H54 (cell line): Measurements from ENCODE around the gene ASCL5.

Experiments
- DNase-seq: peaks from one replicate; pipeline ENCODE4 v3.0.0; 2011; ENCODE audit warnings: low spot score, mixed read lengths; ENCODE audit not compliant: insufficient read length
- FAIRE-seq: peaks from 3 replicates; lab custom pipeline; 2011; peaks lifted over from hg19 to GRCh38; lab: Jason Lieb, UNC
- POLR2A ChIP-seq: IDR thresholded peaks from 2 replicates; pipeline ENCODE4 v1.6.1; 2011; ENCODE audit warnings: low read depth, mild to moderate bottlenecking, low read length

ASCL5 gene

GRCh38 chr1:201083741-201084140 is 43.2 kb downstream of the ASCL5 start:
- TF ChIP-seq POLR2A: no peak
- no peak for DNase-seq
- no peak for FAIRE-seq

GRCh38 chr1:201080135-201080534 is 46.8 kb downstream of the ASCL5 start:
- no peak for DNase-seq
- no peak for TF ChIP-seq POLR2A
- FAIRE-seq: no peak

DNA sequence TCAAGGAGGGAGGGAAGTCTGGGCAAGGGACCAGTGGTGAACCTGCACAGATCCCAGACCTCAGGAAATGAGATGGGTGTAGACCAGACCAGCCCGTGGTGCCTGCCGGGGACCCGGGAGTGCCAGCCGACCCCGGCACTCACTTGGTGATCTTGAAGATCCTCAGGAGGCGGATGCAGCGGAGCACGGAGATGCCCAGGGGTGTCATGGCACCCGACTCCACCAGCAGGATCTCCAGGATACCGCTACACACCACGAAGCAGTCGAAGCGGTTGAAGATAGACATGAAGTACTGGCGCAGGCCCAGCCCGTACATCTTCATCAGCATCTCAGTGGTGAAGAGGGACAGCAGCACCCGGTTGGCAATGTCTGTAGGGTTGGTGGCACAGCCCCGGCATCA is 49.2 kb downstream of the ASCL5 start:
- FAIRE-seq (no peak), DNase-seq (no peak)
- TF ChIP-seq POLR2A: no peak

DNA sequence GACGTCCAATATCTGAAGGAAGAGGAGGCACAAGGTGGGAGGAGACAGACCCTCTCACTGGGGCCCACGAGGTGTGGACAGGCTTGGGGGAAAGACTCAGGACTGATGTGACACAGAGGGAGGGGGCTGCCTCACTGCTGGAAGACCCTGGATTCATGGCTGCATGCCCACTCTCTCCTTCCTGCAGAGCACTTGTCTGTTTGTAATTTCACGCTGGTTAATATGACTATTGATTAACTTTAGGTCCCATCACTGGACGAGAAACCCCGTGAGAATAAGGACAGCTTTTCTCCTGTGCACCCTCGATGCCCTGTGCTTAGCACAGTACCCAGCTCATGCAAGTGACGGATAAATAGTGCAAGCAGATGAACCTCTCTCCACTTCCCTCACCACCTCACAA is 49.9 kb downstream of the ASCL5 start:
- TF ChIP-seq POLR2A: no peak
- no peak for FAIRE-seq
- DNase-seq: no peak

DNA sequence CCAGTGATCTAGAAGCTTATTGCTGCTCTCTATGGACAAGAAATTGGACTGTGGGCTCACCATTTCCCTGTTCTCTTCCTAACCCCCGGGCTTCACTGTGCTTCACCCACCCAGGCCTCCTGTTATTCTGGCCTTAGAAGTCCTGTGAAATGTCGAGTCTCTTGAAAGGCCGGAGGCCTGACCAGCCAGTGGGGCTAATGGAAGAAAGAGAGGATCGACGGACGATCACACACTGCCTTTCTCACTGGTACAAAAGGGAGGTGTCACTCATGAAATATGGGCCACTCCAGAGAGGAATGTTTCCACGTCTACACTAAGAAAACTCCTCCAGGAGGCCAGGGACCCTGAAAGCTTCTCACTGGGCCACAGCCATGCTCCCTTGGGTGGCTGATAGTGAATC is 50.9 kb downstream of the ASCL5 start:
- DNase-seq (no peak), FAIRE-seq (no peak)
- TF ChIP-seq POLR2A: no peak

DNA sequence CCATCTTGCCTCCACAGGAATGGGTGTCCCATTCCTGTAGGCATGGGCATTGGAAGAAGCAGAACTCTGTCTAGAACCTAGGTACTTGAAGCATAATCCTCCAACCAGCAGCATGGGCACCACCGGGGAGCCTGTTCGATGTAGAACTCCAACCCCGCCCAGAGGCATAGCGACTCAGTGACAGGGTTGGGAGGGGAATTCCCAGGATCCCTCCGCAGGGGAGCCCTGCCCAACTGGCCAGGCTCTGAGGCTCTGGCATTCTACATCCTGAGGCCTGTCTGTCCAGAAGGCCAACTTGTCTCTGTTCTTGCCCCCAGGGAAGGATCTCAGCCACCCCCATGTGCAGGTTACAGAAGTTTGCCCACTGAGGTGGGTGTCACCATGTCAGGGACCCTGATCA is 53.0 kb downstream of the ASCL5 start:
- no peak for TF ChIP-seq POLR2A
- FAIRE-seq (no peak), DNase-seq (no peak)

DNA sequence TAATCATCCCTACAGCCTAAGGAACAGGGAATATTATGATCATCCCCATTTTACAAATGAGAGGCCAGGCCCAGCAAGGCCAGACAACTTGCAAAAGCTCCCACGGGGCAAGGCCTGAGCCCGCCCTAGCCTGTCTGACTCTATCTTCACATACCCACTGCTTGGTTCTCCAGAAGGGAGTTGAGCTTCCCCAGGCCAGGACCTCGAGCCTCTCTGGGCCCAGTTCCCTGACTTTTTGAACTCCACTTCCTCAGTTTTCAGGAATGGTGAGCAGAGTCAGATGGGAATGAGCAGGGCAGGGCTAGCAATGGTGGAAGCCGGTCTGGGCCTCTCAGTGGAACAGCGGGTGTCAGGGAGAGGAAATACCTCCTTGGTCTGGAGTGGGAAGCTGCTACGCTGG is 54.1 kb downstream of the ASCL5 start:
- TF ChIP-seq POLR2A: no peak
- FAIRE-seq (no peak), DNase-seq (no peak)

DNA sequence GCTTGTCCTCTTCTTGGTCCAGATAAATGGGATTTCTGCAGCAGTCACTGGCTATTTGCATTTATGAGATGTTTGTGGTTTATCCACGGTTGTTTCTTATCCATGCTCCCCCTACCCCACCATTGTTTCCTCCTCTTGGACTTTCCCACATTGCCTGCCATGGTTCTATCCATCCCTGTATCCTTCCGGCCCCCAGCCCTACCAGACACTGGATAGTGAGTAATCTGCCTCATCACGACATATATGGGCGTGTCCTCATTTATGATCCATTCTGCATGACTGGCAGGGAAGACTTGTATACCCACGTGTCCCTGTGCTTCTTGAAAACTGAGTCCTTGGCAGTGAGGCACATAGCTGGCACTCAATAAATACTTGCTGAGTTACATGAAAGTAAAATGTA is 54.8 kb downstream of the ASCL5 start:
- FAIRE-seq (no peak), DNase-seq (no peak)
- TF ChIP-seq POLR2A: no peak

- DNase-seq: no peak
- no peak for TF ChIP-seq POLR2A
- FAIRE-seq: no peak
Measured at GRCh38 chr1:201069636-201070035, 57.3 kb downstream of the ASCL5 start.

DNA sequence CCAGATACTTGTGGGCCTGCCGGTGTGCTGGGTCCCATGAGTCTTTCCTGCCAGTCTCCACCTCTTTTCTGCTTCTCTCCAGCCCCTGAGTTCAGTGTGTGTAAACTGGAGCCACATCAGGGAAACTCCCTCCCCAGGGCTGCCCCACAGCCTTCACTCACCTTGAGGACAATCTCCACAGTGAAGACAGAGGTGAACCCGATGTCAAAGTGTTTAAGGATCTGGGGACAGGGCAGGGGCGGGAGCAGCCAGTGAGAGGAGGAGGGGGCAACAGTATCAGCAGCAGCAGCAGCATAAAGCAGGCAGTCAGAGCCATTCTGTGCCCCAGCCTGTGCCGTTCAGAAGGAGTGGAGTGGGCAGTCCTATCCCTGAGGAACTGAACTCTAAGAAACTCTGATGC is 58.0 kb downstream of the ASCL5 start:
- TF ChIP-seq POLR2A: no peak
- FAIRE-seq (no peak), DNase-seq (no peak)

DNA sequence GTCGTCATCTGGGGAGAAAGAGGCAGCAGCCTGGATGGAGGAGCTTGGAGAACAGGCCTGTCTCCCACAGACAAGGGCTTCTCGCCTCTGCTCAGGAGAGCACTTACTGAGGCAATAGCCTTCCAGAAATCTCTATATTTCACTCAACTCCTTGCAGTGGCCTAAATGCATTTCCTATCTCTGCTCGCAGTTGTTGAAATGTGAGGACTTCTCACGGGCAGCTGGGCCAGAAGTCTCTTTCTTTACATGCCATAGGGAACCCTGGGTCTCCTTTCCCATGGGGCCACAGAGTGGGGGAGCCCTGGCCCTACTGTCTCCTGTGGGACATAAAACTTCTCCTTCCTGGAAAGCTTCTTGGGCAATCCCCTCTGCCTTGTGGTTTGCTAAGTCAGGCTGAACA is 60.0 kb downstream of the ASCL5 start:
- FAIRE-seq (no peak), DNase-seq (no peak)
- TF ChIP-seq POLR2A: no peak

DNA sequence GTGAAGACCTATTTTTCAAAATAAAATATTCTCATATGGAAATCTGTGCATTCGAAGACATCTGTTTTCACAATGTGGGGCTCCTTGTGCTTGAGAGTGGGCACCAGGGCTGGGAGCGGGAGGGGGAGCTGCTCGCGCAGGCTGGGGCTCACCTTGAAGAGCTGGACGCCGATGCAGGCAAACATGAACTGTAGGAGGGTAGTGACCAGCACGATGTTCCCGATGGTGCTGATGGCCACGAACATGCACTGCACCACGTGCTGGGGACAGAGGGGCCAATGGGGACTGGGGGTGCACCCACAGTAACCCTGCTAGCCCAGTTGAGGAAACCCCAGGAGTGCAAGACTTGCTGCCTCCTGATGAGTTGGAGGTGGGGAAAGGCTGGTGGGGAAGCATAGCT is 61.3 kb downstream of the ASCL5 start:
- no peak for DNase-seq
- no peak for TF ChIP-seq POLR2A
- FAIRE-seq: no peak

- no peak for TF ChIP-seq POLR2A
- DNase-seq (no peak), FAIRE-seq (no peak)
Measured at GRCh38 chr1:201064806-201065205, 62.2 kb downstream of the ASCL5 start.
